PC-9 (cell line): ENCODE results near the gene STC2.

Experiments used
- CTCF ChIP-seq: fragments of 200-600 bp; sonication (generic); conservative IDR thresholded peaks from 2 replicates; pipeline ENCODE4 v1.6.1; 2017; ENCODE audit warnings: mixed run types, antibody characterized with exemption, mild to moderate bottlenecking, moderate library complexity
- EZH2 ChIP-seq: fragments of 200-600 bp; sonication (generic); IDR thresholded peaks from 2 replicates; pipeline ENCODE4 v1.8.0; 2017; ENCODE audit warnings: antibody characterized with exemption, low read depth

DNA sequence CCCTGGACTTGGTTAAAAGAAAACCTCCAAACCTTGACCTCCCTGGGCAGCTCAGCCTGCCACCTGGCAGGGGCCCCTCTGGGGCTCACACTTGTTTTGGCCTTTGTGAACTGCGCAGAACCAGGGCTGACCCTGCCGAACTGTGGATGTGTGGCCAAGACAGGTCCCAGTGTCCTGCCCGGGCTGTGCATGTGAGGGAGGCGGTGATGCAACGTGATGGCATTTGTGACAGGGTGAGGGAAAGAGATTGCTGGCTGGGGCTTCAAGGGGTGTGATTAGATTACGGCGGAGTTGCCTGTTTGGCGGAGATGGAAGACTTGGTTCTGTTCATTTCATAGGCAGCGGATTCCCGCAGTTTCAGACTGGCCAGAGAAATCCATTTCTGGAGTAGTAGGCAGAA lies 62.8 kb downstream of the STC2 start:
- TF ChIP-seq CTCF (no peak), EZH2 (no peak)
